ENCODE data around the gene GDPGP1. TPM values are rescaled to one million over a fixed set of nuclear protein-coding genes. Genes with fewer than 3 reads are reported as not detected.

Gene GDPGP1
- total RNA-seq, 4 donors from 2014 or later: 4.7 to 8.4 (median 5.5) TPM

- H3K27me3 ChIP-seq: no peaks in the 10 kb centered on the region
- peaks cover 22 to 64% (median 36%) of the 10 kb centered on the region in 3 donors for H3K4me1 ChIP-seq
- H3K36me3 ChIP-seq: peaks cover 49 to 92% (median 68%) of the 10 kb centered on the region in 3 donors
- no peaks in the 10 kb centered on the region for H3K9me3 ChIP-seq
- DNase-seq: no peak
- WGBS, 2 donors: 78 to 81% methylated on average over 7 of the region's 7 CpGs
- no peak for TF ChIP-seq POLR2A (IDR thresholded peaks at IDR 0.05)
- intact Hi-C loops (cut with DNase I): no loop called here
- H3K27ac ChIP-seq: peak overlapping the region in 2 of 4 donors; percentile 36 to 98
- no peak overlapping the region for H3K4me3 ChIP-seq
Measured at GRCh38 chr15:90227336-90227735, 6.7 kb upstream of the GDPGP1 start.

GRCh38 chr15:90227816-90228772, 5.9 kb upstream of the GDPGP1 start:
- 79 to 98% methylated on average over 8 to 13 of the region's 38 CpGs for WGBS, 2 donors
- peaks cover 26 to 72% (median 43%) of the 10 kb centered on the region in 3 donors for H3K4me1 ChIP-seq
- no peak overlapping the region for H3K4me3 ChIP-seq
- peaks cover 46 to 84% (median 64%) of the 10 kb centered on the region in 3 donors for H3K36me3 ChIP-seq
- no peak for DNase-seq
- intact Hi-C loops (cut with DNase I): no loop called here
- no peaks in the 10 kb centered on the region for H3K27me3 ChIP-seq
- H3K27ac ChIP-seq: peak overlapping the region; percentile 30 to 98 (median 66)
- TF ChIP-seq, protein P1, sequence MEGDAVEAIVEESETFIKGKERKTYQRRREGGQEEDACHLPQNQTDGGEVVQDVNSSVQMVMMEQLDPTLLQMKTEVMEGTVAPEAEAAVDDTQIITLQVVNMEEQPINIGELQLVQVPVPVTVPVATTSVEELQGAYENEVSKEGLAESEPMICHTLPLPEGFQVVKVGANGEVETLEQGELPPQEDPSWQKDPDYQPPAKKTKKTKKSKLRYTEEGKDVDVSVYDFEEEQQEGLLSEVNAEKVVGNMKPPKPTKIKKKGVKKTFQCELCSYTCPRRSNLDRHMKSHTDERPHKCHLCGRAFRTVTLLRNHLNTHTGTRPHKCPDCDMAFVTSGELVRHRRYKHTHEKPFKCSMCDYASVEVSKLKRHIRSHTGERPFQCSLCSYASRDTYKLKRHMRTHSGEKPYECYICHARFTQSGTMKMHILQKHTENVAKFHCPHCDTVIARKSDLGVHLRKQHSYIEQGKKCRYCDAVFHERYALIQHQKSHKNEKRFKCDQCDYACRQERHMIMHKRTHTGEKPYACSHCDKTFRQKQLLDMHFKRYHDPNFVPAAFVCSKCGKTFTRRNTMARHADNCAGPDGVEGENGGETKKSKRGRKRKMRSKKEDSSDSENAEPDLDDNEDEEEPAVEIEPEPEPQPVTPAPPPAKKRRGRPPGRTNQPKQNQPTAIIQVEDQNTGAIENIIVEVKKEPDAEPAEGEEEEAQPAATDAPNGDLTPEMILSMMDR (IDR thresholded peaks at IDR 0.05): no peak
- no peak for TF ChIP-seq POLR2A (IDR thresholded peaks at IDR 0.05)
- H3K9me3 ChIP-seq: no peaks in the 10 kb centered on the region

GRCh38 chr15:90228960-90229359, 5.0 kb upstream of the GDPGP1 start:
- H3K9me3 ChIP-seq: no peaks in the 10 kb centered on the region
- intact Hi-C loops (cut with DNase I): no loop called here
- TF ChIP-seq, protein P1 (IDR thresholded peaks at IDR 0.05): no peak
- TF ChIP-seq POLR2A (IDR thresholded peaks at IDR 0.05): no peak
- H3K27me3 ChIP-seq: no peaks in the 10 kb centered on the region
- H3K4me3 ChIP-seq: no peak overlapping the region
- H3K4me1 ChIP-seq: peaks cover 26 to 73% (median 43%) of the 10 kb centered on the region in 3 donors
- 86 to 91% methylated on average over 11 to 13 of the region's 15 CpGs for WGBS, 2 donors
- DNase-seq: no peak
- peaks cover 38 to 76% (median 56%) of the 10 kb centered on the region in 3 donors for H3K36me3 ChIP-seq
- H3K27ac ChIP-seq: peak overlapping the region; percentile 30 to 98 (median 66)

- Histone ChIP-seq H3K27ac (peak overlapping the region; percentile 90 to 98 (median 96)), H3K9me3 (no peaks in the 10 kb centered on the region), H3K27me3 (no peaks in the 10 kb centered on the region), H3K36me3 (peaks cover 27 to 64% (median 44%) of the 10 kb centered on the region in 3 donors), H3K4me3 (no peak overlapping the region), H3K4me1 (peaks cover 26 to 72% (median 48%) of the 10 kb centered on the region in 3 donors)
- 30 to 48% methylated on average over 5 to 6 of the region's 12 CpGs for WGBS, 2 donors
- DNase-seq: no peak
- TF ChIP-seq POLR2A (IDR thresholded peaks at IDR 0.05): no peak
- intact Hi-C loops (cut with DNase I): no loop called here
Measured at GRCh38 chr15:90230071-90230494, 3.9 kb upstream of the GDPGP1 start.

DNA sequence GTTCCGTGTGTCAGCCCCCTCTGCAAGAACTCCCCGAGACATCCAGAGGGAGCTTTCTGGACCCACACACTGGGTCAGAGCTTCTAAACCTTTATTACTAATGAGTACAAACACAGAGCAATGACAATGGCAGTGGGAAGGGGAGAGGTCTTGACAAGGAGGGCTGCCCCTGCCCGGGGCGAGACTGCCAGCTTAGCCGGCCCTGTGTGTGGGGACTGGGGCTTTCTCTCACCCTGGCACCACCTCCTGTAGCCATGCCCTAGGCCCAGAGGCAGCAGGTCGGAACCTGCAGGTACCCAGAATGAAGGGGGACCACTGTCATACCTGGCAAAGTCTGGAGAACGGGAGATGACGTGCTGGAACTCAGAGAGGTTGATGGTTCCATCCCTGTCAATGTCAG, 3.4 kb upstream of the GDPGP1 start:
- no peaks in the 10 kb centered on the region for H3K9me3 ChIP-seq
- 57 to 73% methylated on average over 2 to 5 of the region's 8 CpGs for WGBS, 2 donors
- TF ChIP-seq, protein P1 (IDR thresholded peaks at IDR 0.05): no peak
- TF ChIP-seq POLR2A (IDR thresholded peaks at IDR 0.05): no peak
- peaks cover 26 to 77% (median 48%) of the 10 kb centered on the region in 3 donors for H3K4me1 ChIP-seq
- intact Hi-C loops (cut with DNase I): no loop called here
- no peak for DNase-seq
- peak overlapping the region; percentile 90 to 98 (median 96) for H3K27ac ChIP-seq
- H3K36me3 ChIP-seq: peaks cover 21 to 59% (median 39%) of the 10 kb centered on the region in 3 donors
- no peaks in the 10 kb centered on the region for H3K27me3 ChIP-seq
- peak overlapping the region in 1 of 4 donors; percentile 82 for H3K4me3 ChIP-seq
